ENCODE results near the gene FUNDC2.

Gene FUNDC2

GRCh38 chrX:155054255-155054654 lies 27.6 kb downstream of the FUNDC2 start:
- peaks cover 5% of the 10 kb centered on the region for H3K4me1 ChIP-seq (ENCODE audit: control insufficient read depth, insufficient read depth, low read length)

DNA sequence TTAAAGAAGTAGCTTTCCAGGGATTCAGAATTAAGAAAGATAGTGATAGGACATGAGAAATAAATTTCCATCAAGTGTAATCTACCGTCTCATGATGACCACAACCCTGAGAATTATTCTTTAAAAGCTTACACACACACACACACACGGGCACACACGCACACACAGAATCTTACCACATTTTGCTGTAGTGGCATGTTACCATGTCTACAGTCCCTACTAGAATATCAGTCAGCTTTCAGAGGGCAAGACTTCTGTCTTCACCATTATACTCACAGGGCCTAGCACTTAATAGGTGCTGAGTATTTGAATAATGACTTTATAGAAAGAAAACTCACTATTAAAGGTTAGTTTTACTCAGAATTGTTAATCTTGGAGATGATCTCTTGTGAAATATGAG lies 28.9 kb downstream of the FUNDC2 start:
- H3K9me3 ChIP-seq (ENCODE audit: control insufficient read depth, low read length), result no peaks in the 10 kb centered on the region

More at GRCh38 chrX:155054255-155054654, 27.6 kb downstream of the FUNDC2 start:
- Histone ChIP-seq H3K9ac (ENCODE audit: low read length) (no peak overlapping the region), H3K27me3 (replicated peaks; ENCODE audit: control insufficient read depth, insufficient read depth, low read length) (no peaks in the 10 kb centered on the region), H3K9me3 (ENCODE audit: control insufficient read depth, low read length) (no peaks in the 10 kb centered on the region), H3K4me3 (ENCODE audit: low read length) (no peak overlapping the region), H3K36me3 (ENCODE audit: control insufficient read depth, insufficient read depth, low read length, severe bottlenecking) (peaks cover 10% of the 10 kb centered on the region)
- no peak for DNase-seq (ENCODE audit: low read depth)

DNA sequence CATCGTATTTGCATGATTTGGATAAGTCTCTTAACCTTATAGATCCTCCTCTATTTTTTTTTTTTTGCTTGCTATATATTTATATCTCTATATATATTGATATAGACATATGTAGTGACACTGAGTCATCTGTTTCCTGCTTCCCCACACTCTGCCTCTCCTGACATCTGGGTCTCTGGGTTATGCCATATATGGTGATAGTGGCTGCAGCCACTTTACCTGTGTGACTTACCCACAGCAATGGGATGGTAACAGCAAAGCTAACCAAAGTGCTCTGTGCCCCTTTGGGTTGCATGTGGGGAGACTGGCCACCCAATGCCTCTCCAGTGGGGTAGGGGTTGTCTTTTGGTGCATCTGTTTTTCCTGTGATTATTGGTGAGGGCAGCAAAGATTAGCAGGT lies 29.8 kb downstream of the FUNDC2 start:
- Histone ChIP-seq H3K9me3 (ENCODE audit: control insufficient read depth, low read length) (no peaks in the 10 kb centered on the region), H3K9ac (ENCODE audit: low read length) (peak overlapping the region; percentile 20), H3K4me3 (ENCODE audit: low read length) (no peak overlapping the region), H3K27me3 (replicated peaks; ENCODE audit: control insufficient read depth, insufficient read depth, low read length) (no peaks in the 10 kb centered on the region), H3K36me3 (ENCODE audit: control insufficient read depth, insufficient read depth, low read length, severe bottlenecking) (peaks cover 10% of the 10 kb centered on the region), H3K4me1 (ENCODE audit: control insufficient read depth, insufficient read depth, low read length) (peaks cover 5% of the 10 kb centered on the region)
- DNase-seq (ENCODE audit: low read depth), result no peak

More for the DNA sequence above, 28.9 kb downstream of the FUNDC2 start:
- Histone ChIP-seq H3K4me3 (ENCODE audit: low read length) (no peak overlapping the region), H3K9ac (ENCODE audit: low read length) (no peak overlapping the region), H3K27me3 (replicated peaks; ENCODE audit: control insufficient read depth, insufficient read depth, low read length) (no peaks in the 10 kb centered on the region), H3K36me3 (ENCODE audit: control insufficient read depth, insufficient read depth, low read length, severe bottlenecking) (peaks cover 10% of the 10 kb centered on the region), H3K4me1 (ENCODE audit: control insufficient read depth, insufficient read depth, low read length) (peaks cover 5% of the 10 kb centered on the region)
- DNase-seq (ENCODE audit: low read depth), result no peak

GRCh38 chrX:155056877-155057792 lies 30.5 kb downstream of the FUNDC2 start:
- DNase-seq (ENCODE audit: low read depth), result peak; percentile 74
- Histone ChIP-seq H3K36me3 (ENCODE audit: control insufficient read depth, insufficient read depth, low read length, severe bottlenecking) (peaks cover 4% of the 10 kb centered on the region), H3K27me3 (replicated peaks; ENCODE audit: control insufficient read depth, insufficient read depth, low read length) (no peaks in the 10 kb centered on the region), H3K9me3 (ENCODE audit: control insufficient read depth, low read length) (no peaks in the 10 kb centered on the region), H3K9ac (ENCODE audit: low read length) (peak overlapping the region; percentile 20), H3K4me1 (ENCODE audit: control insufficient read depth, insufficient read depth, low read length) (peaks cover 5% of the 10 kb centered on the region), H3K4me3 (ENCODE audit: low read length) (peak overlapping the region; percentile 39)

- no peaks in the 10 kb centered on the region for H3K9me3 ChIP-seq (ENCODE audit: control insufficient read depth, low read length)
- DNase-seq (ENCODE audit: low read depth), result no peak
Observed at GRCh38 chrX:155061760-155062159, 35.1 kb downstream of the FUNDC2 start.

GRCh38 chrX:155065035-155065734 lies 38.5 kb downstream of the FUNDC2 start:
- no peak overlapping the region for H3K9ac ChIP-seq (ENCODE audit: low read length)
- peak; percentile 24 for DNase-seq (ENCODE audit: low read depth)
- H3K4me3 ChIP-seq (ENCODE audit: low read length), result no peak overlapping the region
- H3K36me3 ChIP-seq (ENCODE audit: control insufficient read depth, insufficient read depth, low read length, severe bottlenecking), result no peaks in the 10 kb centered on the region
- no peaks in the 10 kb centered on the region for H3K27me3 ChIP-seq (replicated peaks; ENCODE audit: control insufficient read depth, insufficient read depth, low read length)
- H3K9me3 ChIP-seq (ENCODE audit: control insufficient read depth, low read length), result no peaks in the 10 kb centered on the region
- peaks cover 36% of the 10 kb centered on the region for H3K4me1 ChIP-seq (ENCODE audit: control insufficient read depth, insufficient read depth, low read length)

More at GRCh38 chrX:155061760-155062159, 35.1 kb downstream of the FUNDC2 start:
- H3K9ac ChIP-seq (ENCODE audit: low read length), result no peak overlapping the region
- H3K36me3 ChIP-seq (ENCODE audit: control insufficient read depth, insufficient read depth, low read length, severe bottlenecking), result no peaks in the 10 kb centered on the region
- peaks cover 16% of the 10 kb centered on the region for H3K4me1 ChIP-seq (ENCODE audit: control insufficient read depth, insufficient read depth, low read length)
- H3K4me3 ChIP-seq (ENCODE audit: low read length), result no peak overlapping the region
- H3K27me3 ChIP-seq (replicated peaks; ENCODE audit: control insufficient read depth, insufficient read depth, low read length), result no peaks in the 10 kb centered on the region

- peak; percentile 49 for DNase-seq (ENCODE audit: low read depth)
- no peak overlapping the region for H3K9ac ChIP-seq (ENCODE audit: low read length)
- no peaks in the 10 kb centered on the region for H3K36me3 ChIP-seq (ENCODE audit: control insufficient read depth, insufficient read depth, low read length, severe bottlenecking)
- H3K9me3 ChIP-seq (ENCODE audit: control insufficient read depth, low read length), result no peaks in the 10 kb centered on the region
- H3K4me1 ChIP-seq (ENCODE audit: control insufficient read depth, insufficient read depth, low read length), result peaks cover 36% of the 10 kb centered on the region
- no peak overlapping the region for H3K4me3 ChIP-seq (ENCODE audit: low read length)
- H3K27me3 ChIP-seq (replicated peaks; ENCODE audit: control insufficient read depth, insufficient read depth, low read length), result no peaks in the 10 kb centered on the region
Observed at GRCh38 chrX:155068165-155068564, 41.5 kb downstream of the FUNDC2 start.

GRCh38 chrX:155069414-155069813 lies 42.8 kb downstream of the FUNDC2 start:
- DNase-seq (ENCODE audit: low read depth), result no peak
- H3K4me3 ChIP-seq (ENCODE audit: low read length), result peak overlapping the region; percentile 86
- peaks cover 36% of the 10 kb centered on the region for H3K4me1 ChIP-seq (ENCODE audit: control insufficient read depth, insufficient read depth, low read length)

GRCh38 chrX:155070038-155070437 lies 43.4 kb downstream of the FUNDC2 start:
- Histone ChIP-seq H3K9me3 (ENCODE audit: control insufficient read depth, low read length) (no peaks in the 10 kb centered on the region), H3K4me3 (ENCODE audit: low read length) (peak overlapping the region; percentile 86), H3K27me3 (replicated peaks; ENCODE audit: control insufficient read depth, insufficient read depth, low read length) (no peaks in the 10 kb centered on the region), H3K4me1 (ENCODE audit: control insufficient read depth, insufficient read depth, low read length) (peaks cover 33% of the 10 kb centered on the region), H3K36me3 (ENCODE audit: control insufficient read depth, insufficient read depth, low read length, severe bottlenecking) (no peaks in the 10 kb centered on the region), H3K9ac (ENCODE audit: low read length) (peak overlapping the region; percentile 87)
- no peak for DNase-seq (ENCODE audit: low read depth)

More at GRCh38 chrX:155069414-155069813, 42.8 kb downstream of the FUNDC2 start:
- Histone ChIP-seq H3K9ac (ENCODE audit: low read length) (peak overlapping the region; percentile 87), H3K9me3 (ENCODE audit: control insufficient read depth, low read length) (no peaks in the 10 kb centered on the region), H3K36me3 (ENCODE audit: control insufficient read depth, insufficient read depth, low read length, severe bottlenecking) (no peaks in the 10 kb centered on the region), H3K27me3 (replicated peaks; ENCODE audit: control insufficient read depth, insufficient read depth, low read length) (no peaks in the 10 kb centered on the region)

- H3K9ac ChIP-seq (ENCODE audit: low read length), result peak overlapping the region; percentile 87
- H3K4me3 ChIP-seq (ENCODE audit: low read length), result peak overlapping the region; percentile 86
- no peaks in the 10 kb centered on the region for H3K27me3 ChIP-seq (replicated peaks; ENCODE audit: control insufficient read depth, insufficient read depth, low read length)
- H3K4me1 ChIP-seq (ENCODE audit: control insufficient read depth, insufficient read depth, low read length), result peaks cover 27% of the 10 kb centered on the region
- H3K9me3 ChIP-seq (ENCODE audit: control insufficient read depth, low read length), result no peaks in the 10 kb centered on the region
- H3K36me3 ChIP-seq (ENCODE audit: control insufficient read depth, insufficient read depth, low read length, severe bottlenecking), result no peaks in the 10 kb centered on the region
- DNase-seq (ENCODE audit: low read depth), result peak; percentile 53
Observed at GRCh38 chrX:155070663-155070974, 44.0 kb downstream of the FUNDC2 start.

GRCh38 chrX:155070975-155071693 lies 44.5 kb downstream of the FUNDC2 start, which contains the start of the genes BRCC3, CMC4 and MTCP1:
Gene BRCC3, plus strand, starts transcription at chrX:155071508. Its CDS starts 20 bp downstream, at chrX:155071528.
Gene CMC4, minus strand, starts transcription at chrX:155071136. Its CDS starts 7,113 bp downstream, at chrX:155064023.
Gene MTCP1, minus strand, starts transcription at chrX:155071136. Its CDS starts 5,126 bp downstream, at chrX:155066010.
- H3K9me3 ChIP-seq (ENCODE audit: control insufficient read depth, low read length), result no peaks in the 10 kb centered on the region
- DNase-seq (ENCODE audit: low read depth), result peak; percentile 89

More at GRCh38 chrX:155070975-155071693, 44.5 kb downstream of the FUNDC2 start, which contains the start of the genes BRCC3, CMC4 and MTCP1:
- H3K4me1 ChIP-seq (ENCODE audit: control insufficient read depth, insufficient read depth, low read length), result peaks cover 25% of the 10 kb centered on the region
- H3K4me3 ChIP-seq (ENCODE audit: low read length), result peak within 1 kb of the TSS; percentile 89
- H3K27me3 ChIP-seq (replicated peaks; ENCODE audit: control insufficient read depth, insufficient read depth, low read length), result no peaks in the 10 kb centered on the region
- no peaks in the 10 kb centered on the region for H3K36me3 ChIP-seq (ENCODE audit: control insufficient read depth, insufficient read depth, low read length, severe bottlenecking)
- H3K9ac ChIP-seq (ENCODE audit: low read length), result peak within 1 kb of the TSS; percentile 87
